ENCODE data around the gene ARL3. TPM values are rescaled to one million over a fixed set of nuclear protein-coding genes. Genes with fewer than 3 reads are reported as not detected.

Gene ARL3
- total and polyA plus RNA-seq, 2 experiments from 2014 or later, result 8.5 to 22.6 TPM

- Mint-ChIP-seq H3K36me3 (ENCODE audit: low read depth) (no peaks in the 10 kb centered on the region), H3K4me1 (peaks cover 15% of the 10 kb centered on the region; the same call in 2 of the 3 replicates), H3K27me3 (ENCODE audit: insufficient read depth, low read depth, poor library complexity) (no peaks in the 10 kb centered on the region), H3K27ac (no peak overlapping the region), H3K9me3 (no peaks in the 10 kb centered on the region; the same call in 2 of the 3 replicates), H3K4me3 (no peak overlapping the region)
- H3K4me1 ChIP-seq (ENCODE audit: insufficient read depth), result peaks cover 3% of the 10 kb centered on the region; the same call in 1 of the 2 replicates
- no peak overlapping the region for H3K4me3 ChIP-seq
- H3K4me2 ChIP-seq, result no peak overlapping the region
- DNase-seq (ENCODE audit: low spot score), result no peak
- no peaks in the 10 kb centered on the region for H3K9me2 ChIP-seq (ENCODE audit: insufficient read depth)
- ATAC-seq, result no peak
- H3K27ac ChIP-seq (ENCODE audit: low read depth), result no peak overlapping the region
- no peaks in the 10 kb centered on the region for H3K36me3 ChIP-seq (ENCODE audit: insufficient read depth)
- peaks cover 24% of the 10 kb centered on the region for H3K79me2 ChIP-seq (replicated peaks; ENCODE audit: insufficient read depth)
- TF ChIP-seq POLR2AphosphoS5 (IDR thresholded peaks at IDR 0.05; ENCODE audit: low read depth) (no peak), STAT1 (IDR thresholded peaks at IDR 0.05; ENCODE audit: unreplicated experiment) (no peak), ETS1 (IDR thresholded peaks at IDR 0.05) (no peak), JUNB (IDR thresholded peaks at IDR 0.05; ENCODE audit: unreplicated experiment) (no peak), ZNF462 (CRISPR knock-in tag; IDR thresholded peaks at IDR 0.05) (no peak), CTCF (conservative IDR thresholded peaks at IDR 0.05; ENCODE audit: low read depth in 2 of 2) (no peak), CREB1 (CRISPR knock-in tag; IDR thresholded peaks at IDR 0.05; ENCODE audit: low read depth) (no peak), ZNF331 (CRISPR knock-in tag; IDR thresholded peaks at IDR 0.05; ENCODE audit: low read depth) (no peak), EZH2phosphoT487 (IDR thresholded peaks at IDR 0.05; ENCODE audit: unreplicated experiment) (no peak), REST (IDR thresholded peaks at IDR 0.05; ENCODE audit: unreplicated experiment) (no peak), NANOG (IDR thresholded peaks at IDR 0.05; ENCODE audit: borderline replicate concordance) (no peak), EZH2 (IDR thresholded peaks at IDR 0.05; ENCODE audit: low read depth, unreplicated experiment) (no peak), ZNF114 (CRISPR knock-in tag; IDR thresholded peaks at IDR 0.05) (no peak)
- H2AFZ ChIP-seq, result no peak overlapping the region
- H3K27me3 ChIP-seq (ENCODE audit: insufficient read depth), result no peaks in the 10 kb centered on the region
- H3F3A ChIP-seq (replicated peaks; ENCODE audit: low read depth), result no peaks in the 10 kb centered on the region
- H4K20me1 ChIP-seq (replicated peaks; ENCODE audit: insufficient read depth), result no peaks in the 10 kb centered on the region; the same call in 1 of the 2 replicates
Measured at GRCh38 chr10:102753718-102754117, 39.5 kb upstream of the ARL3 start.
